Keratinocyte (primary cell): ENCODE results near the gene SELPLG. TPM values are rescaled to one million over a fixed set of nuclear protein-coding genes. Genes with fewer than 3 reads are reported as not detected.
"Not testable (repeated sequence)": the region's sequence is repeated elsewhere in the genome, so short reads cannot be mapped to it uniquely, and the experiment has no call there.

Experiments
- DNase-seq: peaks from one replicate; pipeline ENCODE4 v3.0.0-alpha.2; 2011; ENCODE audit warnings: low read depth, missing footprints, low spot score
- FAIRE-seq: peaks from 2 replicates; lab custom pipeline; 2011; peaks lifted over from hg19 to GRCh38; lab: Jason Lieb, UNC
- H2AFZ ChIP-seq: 2 replicates; pipeline ENCODE4 v1.6.0; 2012; ENCODE audit warnings: low read length, control low read depth, inconsistent platforms; ENCODE audit not compliant: control insufficient read depth
- H3K27ac ChIP-seq: 2 replicates; pipeline ENCODE4 v1.5.1; 2011; ENCODE audit warnings: low read length; ENCODE audit not compliant: control insufficient read depth, insufficient read depth
- H3K27me3 ChIP-seq: 3 replicates; pipeline ENCODE4 v1.6.0; 2011; ENCODE audit warnings: low read length; ENCODE audit not compliant: control insufficient read depth, insufficient read depth; ENCODE audit errors: extremely low read depth
- H3K36me3 ChIP-seq, 2 experiments: 2 replicates in 1 of 2; 3 replicates in 1 of 2; pipeline ENCODE4 v1.5.1; 2011; ENCODE audit warnings: low read length in 2 of 2, mild to moderate bottlenecking in 1 of 2; ENCODE audit not compliant: control insufficient read depth in 2 of 2, insufficient read depth in 2 of 2; ENCODE audit errors: extremely low read depth in 1 of 2
- H3K4me1 ChIP-seq: 3 replicates; pipeline ENCODE4 v1.5.1; 2011; ENCODE audit warnings: low read length; ENCODE audit not compliant: control insufficient read depth, insufficient read depth; ENCODE audit errors: extremely low read depth
- H3K4me2 ChIP-seq: 3 replicates; pipeline ENCODE4 v1.6.0; 2011; ENCODE audit warnings: low read depth, low read length; ENCODE audit not compliant: control insufficient read depth, insufficient read depth; ENCODE audit errors: extremely low read depth
- H3K4me3 ChIP-seq, 3 experiments: fragments of 200-600 bp in 1 of 3; sonication (generic) in 1 of 3; 2 replicates in 2 of 3; 3 replicates in 1 of 3; pipeline ENCODE4 v1.5.1; 2011 to 2016; ENCODE audit warnings: low read length in 3 of 3, mild to moderate bottlenecking in 3 of 3, control low read depth in 2 of 3, inconsistent platforms in 1 of 3, low read depth in 1 of 3, mixed read lengths in 1 of 3, mixed run types in 1 of 3, moderate library complexity in 1 of 3; ENCODE audit not compliant: control insufficient read depth in 2 of 3, insufficient read depth in 2 of 3; ENCODE audit errors: extremely low read depth in 1 of 3
- H3K79me2 ChIP-seq: 2 replicates; pipeline ENCODE4 v1.6.0; 2012; ENCODE audit warnings: low read length; ENCODE audit not compliant: control insufficient read depth, insufficient read depth
- H3K9ac ChIP-seq: 3 replicates; pipeline ENCODE4 v1.6.0; 2011; ENCODE audit warnings: low read length; ENCODE audit not compliant: control insufficient read depth, insufficient read depth; ENCODE audit errors: extremely low read depth
- H3K9me1 ChIP-seq: 3 replicates; pipeline ENCODE4 v1.6.0; 2011; ENCODE audit warnings: low read length; ENCODE audit not compliant: control insufficient read depth, insufficient read depth; ENCODE audit errors: extremely low read depth
- H3K9me3 ChIP-seq: 2 replicates; pipeline ENCODE4 v1.5.1; 2012; ENCODE audit warnings: low read depth, low read length; ENCODE audit not compliant: control insufficient read depth
- H4K20me1 ChIP-seq: 3 replicates; pipeline ENCODE4 v1.6.0; 2011; ENCODE audit warnings: low read length; ENCODE audit not compliant: control insufficient read depth, insufficient read depth; ENCODE audit errors: extremely low read depth
- CTCF ChIP-seq, 3 experiments: IDR thresholded peaks in 1 of 3; conservative IDR thresholded peaks in 1 of 3; optimal IDR thresholded peaks in 1 of 3; 2 replicates in 2 of 3; 3 replicates in 1 of 3; pipeline versions ENCODE3 to v1.5.1; 2011; ENCODE audit warnings: low read length in 3 of 3, mild to moderate bottlenecking in 3 of 3, moderate library complexity in 2 of 3, control low read depth in 1 of 3, inconsistent platforms in 1 of 3; ENCODE audit not compliant: insufficient read depth in 2 of 3; ENCODE audit errors: extremely low read depth in 1 of 3
- EZH2 ChIP-seq: IDR thresholded peaks from one replicate; pipeline ENCODE4 v1.6.1; 2012; ENCODE audit warnings: inconsistent platforms, mild to moderate bottlenecking, low read length, moderate library complexity
- dilution Hi-C: fragments of 300-500 bp; cut with MboI; formaldehyde crosslinking; loops from one replicate; pipeline ENCODE4 v1.7.0; 2020; ENCODE audit warnings: low sequenced_read_pairs; ENCODE audit not compliant: extremely low pct_ligation_motif_present
- polyA plus RNA-seq, 5 experiments: library from polyadenylated mRNA; depleted of rRNA in 3 of 5; stranded (reverse) in 3 of 5; stranded (forward) in 1 of 5; unstranded in 1 of 5; fragments of >200 nt; gene quantifications; 1 replicate in 1 of 5; 2 replicates in 3 of 5; 3 replicates in 1 of 5; pipeline versions ENCODE4 v1.2.1 to v1.2.3, GENCODE V29; 2011 to 2012; ENCODE audit warnings: missing spikeins in 2 of 5, low read depth in 1 of 5, low replicate concordance in 1 of 5

Gene SELPLG
- polyA plus RNA-seq, 1 donor (not counting 4 experiments of a cell fraction or from before 2014, with no cell fraction given): 0.80 TPM

DNA sequence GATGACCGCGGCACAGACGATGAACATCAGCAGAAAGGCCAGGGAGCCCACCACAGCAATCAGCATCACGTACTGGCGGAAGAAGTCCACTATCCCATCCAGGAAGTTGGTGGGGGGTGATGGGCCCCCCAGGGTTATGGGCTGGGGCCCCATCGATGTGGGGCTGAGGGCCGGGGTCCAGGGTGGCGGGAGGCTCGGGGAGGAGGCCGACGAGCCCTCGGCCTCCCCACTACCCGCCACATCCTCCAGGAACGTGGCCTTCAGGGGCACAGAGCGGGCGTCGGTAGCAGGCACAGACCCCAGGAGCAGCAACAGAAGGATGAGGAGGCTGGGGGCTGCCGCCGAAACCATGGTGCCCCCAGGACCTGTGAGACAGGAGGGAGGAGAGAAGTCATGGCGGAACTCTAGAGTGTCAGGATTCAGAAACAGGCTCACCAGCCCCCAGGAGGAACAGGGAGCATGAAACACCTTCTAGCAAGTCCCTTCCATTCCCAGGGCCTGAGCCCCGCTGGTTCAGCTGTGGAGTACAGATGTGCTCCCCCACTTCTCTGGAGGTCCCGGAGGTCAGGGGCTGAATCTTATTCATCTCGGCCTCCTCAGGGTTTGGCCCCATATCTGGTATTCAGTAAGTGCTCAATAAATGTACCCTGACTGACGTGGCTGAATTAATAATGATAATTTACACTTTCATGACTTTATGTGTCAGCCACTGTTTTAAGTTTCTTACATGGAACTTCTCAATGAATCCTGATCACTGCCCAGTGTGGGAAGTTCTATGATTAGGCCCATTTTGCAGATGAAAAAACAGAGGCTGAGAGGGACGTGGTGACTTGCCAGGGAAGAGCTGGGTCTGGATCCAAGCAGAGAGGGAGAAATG, 41.4 kb downstream of the SELPLG start:
- Histone ChIP-seq H4K20me1 (no peaks in the 10 kb centered on the region), H2AFZ (no peak overlapping the region), H3K79me2 (no peaks in the 10 kb centered on the region), H3K4me3 (no peak overlapping the region), H3K36me3 (no peaks in the 10 kb centered on the region), H3K27ac (no peak overlapping the region), H3K9me1 (no peaks in the 10 kb centered on the region), H3K9ac (no peak overlapping the region), H3K9me3 (no peaks in the 10 kb centered on the region), H3K4me2 (no peak overlapping the region), H3K27me3 (peaks cover 20% of the 10 kb centered on the region), H3K4me1 (no peaks in the 10 kb centered on the region)
- FAIRE-seq: no peak
- DNase-seq: no peak
- TF ChIP-seq CTCF (optimal IDR thresholded peaks at IDR 0.05 in 1 of 3, IDR thresholded peaks at IDR 0.05 in 1 of 3, conservative IDR thresholded peaks at IDR 0.05 in 1 of 3; ENCODE audit: extremely low read depth in 1 of 3, insufficient read depth in 2 of 3, low read length in 3 of 3): no peak
- TF ChIP-seq EZH2: no peak
- dilution Hi-C loops: no loop called here

GRCh38 chr12:108591267-108591980, 42.3 kb downstream of the SELPLG start:
- Histone ChIP-seq H2AFZ (no peak overlapping the region), H3K4me1 (no peaks in the 10 kb centered on the region), H3K36me3 (no peaks in the 10 kb centered on the region), H3K27ac (no peak overlapping the region), H3K27me3 (peaks cover 20% of the 10 kb centered on the region), H4K20me1 (no peaks in the 10 kb centered on the region), H3K4me2 (no peak overlapping the region), H3K9ac (no peak overlapping the region), H3K9me1 (no peaks in the 10 kb centered on the region), H3K79me2 (no peaks in the 10 kb centered on the region), H3K4me3 (no peak overlapping the region), H3K9me3 (no peaks in the 10 kb centered on the region)
- DNase-seq (no peak), FAIRE-seq (no peak)
- dilution Hi-C loops: no loop called here
- no peak for TF ChIP-seq CTCF (optimal IDR thresholded peaks at IDR 0.05 in 1 of 3, IDR thresholded peaks at IDR 0.05 in 1 of 3, conservative IDR thresholded peaks at IDR 0.05 in 1 of 3; ENCODE audit: extremely low read depth in 1 of 3, insufficient read depth in 2 of 3, low read length in 3 of 3)
- no peak for TF ChIP-seq EZH2

DNA sequence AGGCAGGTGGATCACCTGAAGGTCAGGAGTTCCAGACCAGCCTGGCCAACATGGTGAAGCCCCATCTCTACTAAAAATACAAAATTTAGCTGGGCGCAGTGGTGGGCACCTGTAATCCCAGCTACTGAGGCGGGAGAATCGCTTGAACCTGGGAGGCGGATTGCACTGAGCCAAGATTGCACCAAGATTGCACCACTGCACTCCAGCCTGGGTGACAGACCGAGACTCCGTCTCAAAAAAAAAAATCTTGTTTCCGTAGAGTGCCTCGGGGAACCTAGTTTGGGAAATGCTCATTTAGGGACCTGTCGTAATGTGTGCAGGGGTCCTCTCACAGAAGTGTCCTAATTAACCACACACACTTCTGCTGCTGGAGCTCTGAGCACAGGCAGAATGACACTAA, 43.2 kb downstream of the SELPLG start:
- dilution Hi-C loops, FAIRE-seq, H3K9me3 ChIP-seq, H3K9ac ChIP-seq, H3K27ac ChIP-seq, H3K36me3 ChIP-seq, DNase-seq, H3K9me1 ChIP-seq, H3K79me2 ChIP-seq, H4K20me1 ChIP-seq, H3K4me1 ChIP-seq, H3K4me2 ChIP-seq, H2AFZ ChIP-seq, H3K4me3 ChIP-seq: not testable (repeated sequence)
- H3K27me3 ChIP-seq: peaks cover 17% of the 10 kb centered on the region
